Omental fat pad (tissue), 4 donors: Measurements from ENCODE around the gene GIPC1. TPM values are rescaled to one million over a fixed set of nuclear protein-coding genes. Genes with fewer than 3 reads are reported as not detected.
"Not testable (repeated sequence)": the region's sequence is repeated elsewhere in the genome, so short reads cannot be mapped to it uniquely, and the experiment has no call there.

ENCODE experiments used
- ATAC-seq: fragments of 150-250 bp; one replicate; pipeline ENCODE4 v1.9.1; 2016; ENCODE audit warnings: mild to moderate bottlenecking, moderate library complexity; ENCODE audit not compliant: low FRiP score
- DNase-seq: peaks from one replicate; pipeline ENCODE4 v3.0.0-alpha.2; 2019; ENCODE audit warnings: low spot score
- CTCF ChIP-seq, 3 donors: fragments of 450-650 bp; IDR thresholded peaks; one replicate each; pipeline ENCODE4 v1.5.1; 2016 to 2017; ENCODE audit warnings: antibody characterized with exemption in 3 of 3, mild to moderate bottlenecking in 3 of 3, moderate library complexity in 2 of 3
- total RNA-seq, 4 donors: library from RNA; depleted of rRNA; stranded (reverse); fragments of >200 nt; gene quantifications; one replicate each; pipeline ENCODE4 v1.1.0, GENCODE V29; 2016

The GIPC1 gene
- total RNA-seq, 4 donors from 2014 or later = 47.0 to 77.6 (median 59.0) TPM

DNA sequence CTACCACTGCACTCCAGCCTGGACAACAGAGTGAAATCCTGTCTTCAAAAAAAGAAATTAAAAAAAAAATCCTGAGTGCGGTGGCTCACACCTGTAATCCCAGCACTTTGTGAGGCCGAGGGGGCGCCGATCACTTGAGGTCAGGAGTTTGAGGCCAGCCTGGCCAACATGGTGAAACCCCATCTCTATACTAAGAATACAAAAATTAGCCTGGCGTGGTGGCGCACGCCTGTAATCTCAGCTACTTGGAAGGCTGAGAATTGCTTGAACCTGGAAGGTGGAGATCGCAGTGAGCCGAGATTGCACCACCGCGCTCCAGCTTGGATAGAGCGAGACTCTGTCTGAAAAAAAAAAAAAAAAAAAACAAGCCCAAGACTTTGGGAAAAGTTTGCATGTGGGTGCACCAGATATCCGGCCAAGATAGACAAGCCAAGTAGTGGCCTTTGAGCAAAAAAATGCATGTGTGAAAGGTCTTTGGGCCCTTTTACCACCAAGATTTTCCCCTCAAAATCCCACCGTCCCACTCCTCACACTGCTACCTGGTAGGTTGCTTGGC lies 16.6 kb upstream of the GIPC1 start:
- ATAC-seq = no peak
- TF ChIP-seq CTCF (IDR thresholded peaks at IDR 0.05) = no peak
- DNase-seq = no peak

GRCh38 chr19:14511229-14511593 lies 15.3 kb upstream of the GIPC1 start:
- no peak for ATAC-seq
- DNase-seq = no peak
- TF ChIP-seq CTCF (IDR thresholded peaks at IDR 0.05) = no peak

- TF ChIP-seq CTCF (IDR thresholded peaks at IDR 0.05) = no peak
- ATAC-seq (peak; percentile 77), DNase-seq (no peak)
Measured at GRCh38 chr19:14510311-14511228, 14.6 kb upstream of the GIPC1 start.

DNA sequence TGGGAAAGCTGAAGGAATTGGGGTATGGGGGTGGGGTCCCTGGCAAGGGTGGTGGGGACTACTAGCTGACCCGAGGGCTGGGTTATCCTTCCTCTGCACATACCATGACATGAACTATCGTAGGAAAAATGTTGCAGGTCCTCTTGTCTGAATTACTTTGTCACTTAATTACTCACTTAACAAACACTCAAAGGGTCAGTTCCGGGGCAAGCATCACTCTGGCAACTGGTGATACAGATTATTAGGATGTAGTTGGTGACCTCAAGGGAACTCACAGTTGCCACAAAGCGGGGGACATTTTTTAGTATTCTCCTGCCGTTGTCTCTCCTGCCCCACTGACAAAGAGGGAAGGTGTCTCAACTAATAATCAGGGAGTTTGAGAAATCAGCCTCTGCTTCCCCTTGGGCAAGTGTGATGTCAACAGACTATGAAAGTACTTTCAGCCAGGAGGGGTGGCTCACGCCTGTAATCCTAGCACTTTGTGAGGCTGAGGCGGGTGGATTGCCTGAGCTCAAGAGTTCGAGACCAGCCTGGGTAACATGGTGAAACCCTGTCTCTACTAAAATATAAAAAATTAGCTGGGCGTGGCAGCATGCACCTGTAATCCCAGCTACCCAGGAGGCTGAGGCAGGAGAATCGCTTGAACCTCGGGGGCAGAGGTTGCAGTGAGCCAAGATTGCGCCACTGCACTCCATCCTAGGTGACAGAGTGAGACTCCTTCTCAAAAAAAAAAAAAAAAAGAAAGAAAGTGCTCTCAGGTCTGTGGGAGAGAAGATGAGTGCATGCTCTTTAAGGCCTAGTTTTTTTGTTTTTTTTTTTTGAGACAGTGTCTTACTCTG lies 12.0 kb upstream of the GIPC1 start:
- DNase-seq (no peak), ATAC-seq (no peak)
- no peak for TF ChIP-seq CTCF (IDR thresholded peaks at IDR 0.05)

GRCh38 chr19:14505488-14506239 lies 9.7 kb upstream of the GIPC1 start:
- no peak for DNase-seq

DNA sequence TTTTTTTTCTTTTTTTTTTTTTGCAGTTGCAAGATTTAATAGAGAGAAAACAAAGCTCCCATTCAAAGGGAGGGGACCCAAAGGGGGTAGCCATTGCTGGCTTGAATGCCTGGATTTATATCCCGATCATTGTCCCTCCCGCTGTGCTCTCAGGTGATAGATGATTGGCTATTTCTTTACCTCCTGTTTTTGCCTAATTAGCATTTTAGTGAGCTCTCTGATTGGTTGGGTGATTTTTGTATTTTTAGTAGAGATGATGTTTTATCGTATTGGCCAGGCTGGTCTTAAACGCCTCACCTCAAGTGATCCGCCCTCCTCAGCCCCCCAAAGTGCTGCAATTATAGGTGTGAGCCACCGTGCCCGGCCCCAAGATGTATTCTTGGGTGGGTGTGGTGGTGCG lies 8.6 kb upstream of the GIPC1 start:
- DNase-seq, ATAC-seq: not testable (repeated sequence)

More at GRCh38 chr19:14505488-14506239, 9.7 kb upstream of the GIPC1 start:
- ATAC-seq = no peak
- TF ChIP-seq CTCF (IDR thresholded peaks at IDR 0.05) = no peak
